Stimulated activated CD4-positive, alpha-beta T cell treated with anti-CD3 and anti-CD28 coated beads, TNF-alpha, amount 100 ng/mL, for 48 hours (primary cell): ENCODE results near the gene ZSWIM2.
"Not testable (repeated sequence)": the region's sequence is repeated elsewhere in the genome, so short reads cannot be mapped to it uniquely, and the experiment has no call there.

Experiments used
- DNase-seq, 3 donors: peaks; one replicate each; pipeline ENCODE4 v3.0.0-alpha.2; 2020; ENCODE audit warnings: low read depth in 3 of 3

ZSWIM2 gene, protein sequence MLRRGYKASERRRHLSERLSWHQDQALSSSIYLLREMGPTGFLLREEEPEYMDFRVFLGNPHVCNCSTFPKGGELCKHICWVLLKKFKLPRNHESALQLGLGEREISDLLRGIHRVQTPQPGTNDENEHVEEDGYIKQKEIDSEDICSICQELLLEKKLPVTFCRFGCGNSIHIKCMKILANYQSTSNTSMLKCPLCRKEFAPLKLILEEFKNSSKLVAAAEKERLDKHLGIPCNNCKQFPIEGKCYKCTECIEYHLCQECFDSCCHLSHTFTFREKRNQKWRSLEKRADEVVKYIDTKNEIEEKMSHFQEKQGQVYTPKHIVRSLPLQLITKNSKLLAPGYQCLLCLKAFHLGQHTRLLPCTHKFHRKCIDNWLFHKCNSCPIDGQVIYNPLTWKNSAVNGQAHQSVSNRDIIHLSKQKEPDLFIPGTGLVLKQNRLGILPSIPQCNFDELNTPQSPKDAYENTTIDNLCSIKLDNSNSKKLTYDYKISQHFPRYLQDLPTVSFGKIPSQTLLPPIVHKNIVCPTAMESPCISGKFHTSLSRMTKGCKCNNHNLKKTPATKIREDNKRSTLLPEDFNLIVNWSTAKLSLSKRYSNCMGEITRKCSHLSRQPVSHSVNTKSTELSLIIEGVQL

DNA sequence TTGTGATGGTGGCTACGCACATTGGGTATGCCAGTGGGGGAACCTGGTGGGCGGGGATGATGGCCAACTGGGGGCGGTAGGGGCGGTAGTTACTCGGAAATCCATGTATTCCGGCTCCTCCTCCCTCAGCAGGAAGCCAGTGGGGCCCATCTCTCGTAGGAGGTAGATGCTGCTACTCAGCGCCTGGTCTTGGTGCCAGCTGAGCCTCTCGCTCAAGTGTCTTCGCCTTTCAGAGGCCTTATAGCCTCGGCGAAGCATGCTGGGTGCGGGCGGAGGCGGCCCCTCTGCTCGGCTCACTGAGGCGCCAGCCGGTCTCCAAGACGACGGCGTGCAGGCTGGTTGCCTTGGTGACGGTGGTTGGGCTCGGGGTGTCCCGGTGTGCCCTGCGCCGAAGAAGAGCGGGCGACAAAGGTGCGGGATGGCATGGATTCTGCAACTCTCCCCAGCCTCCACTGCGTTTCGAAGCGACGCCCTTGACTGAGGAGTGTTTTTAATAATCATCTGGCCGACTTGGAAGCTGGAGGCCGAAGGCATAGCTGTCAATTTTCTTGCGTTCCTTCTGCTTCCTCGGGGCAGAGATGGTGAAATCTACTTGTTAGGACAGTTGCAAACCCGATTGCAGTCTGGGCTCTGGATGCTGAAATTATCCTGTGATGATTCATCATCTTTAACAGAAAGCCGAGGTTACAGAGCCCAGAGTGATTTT, at the start of gene ZSWIM2:
TSS of gene ZSWIM2 (minus strand) at position 298 of the 706 bp plus-strand sequence. CDS start at position 258, 40 bp downstream.
- peak in 2 of 3 donors; percentile 1 to 24 for DNase-seq

DNA sequence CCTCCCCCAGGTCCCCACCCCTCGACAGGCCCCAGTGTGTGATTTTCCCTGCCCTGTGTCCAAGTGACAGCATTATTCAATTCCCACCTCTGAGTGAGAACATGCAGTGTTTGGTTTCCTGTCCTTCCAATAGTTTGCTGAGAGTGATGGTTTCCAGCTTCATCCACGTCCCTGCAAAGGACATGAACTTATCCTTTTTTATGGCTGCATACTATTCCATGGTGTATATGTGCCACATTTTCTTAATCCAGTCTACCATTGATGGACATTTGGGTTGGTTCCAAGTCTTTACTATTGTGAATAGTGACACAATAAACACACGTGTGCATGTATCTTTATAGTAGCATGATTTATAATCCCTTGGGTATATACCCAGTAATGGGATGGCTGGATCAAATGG, 47.2 kb upstream of the ZSWIM2 start:
- not testable (repeated sequence) for DNase-seq

DNA sequence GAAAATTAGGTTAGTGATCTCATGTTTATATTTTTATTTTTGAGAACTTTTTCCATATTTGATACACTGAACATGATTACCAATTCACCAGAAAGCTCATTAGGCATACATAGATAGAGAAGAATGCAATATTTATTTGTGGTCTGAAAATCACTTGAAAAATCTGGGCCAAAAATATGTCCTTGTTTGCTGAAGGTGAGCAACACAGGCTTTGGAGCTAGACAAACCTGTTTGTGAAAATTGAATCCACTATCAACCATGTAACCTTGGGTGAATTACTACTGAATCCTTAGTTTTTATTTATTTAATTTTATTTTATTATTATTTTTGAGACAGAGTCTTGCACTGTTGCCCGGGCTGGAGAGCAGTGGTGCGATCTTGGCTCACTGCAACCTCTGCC, 46.5 kb upstream of the ZSWIM2 start:
- DNase-seq = no peak

DNA sequence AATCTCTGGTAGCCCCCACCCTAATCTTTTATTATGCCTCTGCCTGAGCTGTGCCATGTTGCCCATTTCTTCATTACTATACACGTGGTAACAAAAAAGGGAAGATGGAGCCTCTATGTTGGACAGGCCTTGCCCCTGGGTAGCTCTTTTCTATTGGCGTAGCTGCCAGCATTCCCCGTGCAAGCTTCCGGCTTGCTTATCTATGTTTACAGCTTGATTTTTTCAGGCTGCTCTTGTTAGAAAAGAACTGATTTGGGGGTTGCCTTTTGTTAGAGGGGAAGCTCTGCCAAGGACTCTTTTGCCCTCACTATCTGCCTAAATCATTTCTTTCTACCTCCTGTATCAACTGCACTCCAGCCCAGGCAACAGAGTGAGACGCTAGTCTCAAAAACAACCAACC, 45.5 kb upstream of the ZSWIM2 start:
- no peak for DNase-seq

DNA sequence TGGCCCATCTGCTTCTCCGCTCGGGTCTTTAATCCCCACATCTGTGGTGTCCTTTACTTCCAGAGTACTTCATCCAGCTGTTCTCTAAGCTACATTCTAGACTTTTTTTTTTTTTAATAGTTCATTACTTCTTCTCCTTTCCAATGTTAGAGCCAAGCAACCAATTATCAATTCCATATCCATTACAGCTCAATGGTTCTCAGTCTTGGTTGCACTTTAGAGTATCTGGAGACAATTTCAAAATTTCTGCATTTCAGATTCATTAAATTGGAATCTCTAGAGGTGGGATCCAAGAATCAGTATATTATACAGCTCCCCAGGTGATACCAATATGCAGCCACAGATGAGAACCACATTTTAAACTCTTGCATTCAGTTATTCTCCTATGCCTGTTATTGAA, 43.9 kb upstream of the ZSWIM2 start:
- no peak for DNase-seq

DNA sequence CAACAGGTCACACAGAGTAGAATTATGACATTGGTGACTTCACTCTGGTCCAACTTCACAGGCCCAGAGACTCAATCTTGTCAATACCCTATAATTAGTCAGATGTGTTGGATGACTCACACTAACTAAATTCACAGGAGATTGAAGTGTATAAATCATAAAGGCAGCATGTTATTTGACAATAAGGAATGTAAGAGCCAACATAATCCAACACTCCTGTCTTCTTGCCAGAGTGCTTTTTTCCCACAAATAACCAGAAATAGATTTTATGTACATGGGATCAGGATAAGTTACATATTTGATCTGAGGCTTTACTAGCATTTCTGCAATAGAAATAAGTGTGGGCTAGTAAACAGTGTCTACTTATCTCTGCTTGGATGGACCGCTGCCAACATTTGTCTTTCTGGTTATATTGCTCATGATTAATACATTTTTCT, 42.2 kb upstream of the ZSWIM2 start:
- DNase-seq = no peak

DNA sequence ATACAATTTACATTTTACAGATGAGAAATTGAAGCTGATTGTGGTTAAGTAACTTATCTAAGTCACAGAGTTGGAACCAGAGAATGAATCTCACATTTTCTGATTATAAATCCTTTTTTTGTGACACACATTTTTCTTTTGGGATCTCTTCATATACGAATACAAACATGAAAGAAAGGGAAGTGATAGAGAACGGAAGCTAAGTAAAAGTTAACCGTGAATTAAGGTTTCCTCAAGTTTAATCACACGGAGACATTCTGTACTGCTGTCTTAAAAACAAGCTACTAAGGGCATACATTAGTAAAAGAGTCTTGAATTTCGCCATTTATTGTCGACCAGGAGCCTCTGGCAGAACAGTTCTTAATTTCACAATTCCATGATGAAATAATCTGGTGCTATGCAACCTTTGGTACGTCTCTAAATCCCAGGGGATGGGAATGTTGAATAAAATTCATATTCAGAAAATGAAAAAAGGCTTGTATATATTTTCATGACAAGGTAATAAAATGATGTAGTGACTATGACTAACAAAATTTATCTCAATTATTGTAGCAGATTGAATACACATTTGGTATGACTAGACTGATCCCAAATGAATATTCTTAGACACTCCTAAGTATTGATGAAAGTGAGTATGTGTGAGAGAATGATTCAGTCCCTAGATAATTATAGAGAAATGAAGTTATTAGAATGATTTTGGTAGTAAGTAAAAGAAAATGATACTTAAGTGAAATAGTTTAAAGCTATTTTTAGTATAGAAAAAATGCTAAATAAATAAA, 40.3 kb upstream of the ZSWIM2 start:
- DNase-seq = no peak

DNA sequence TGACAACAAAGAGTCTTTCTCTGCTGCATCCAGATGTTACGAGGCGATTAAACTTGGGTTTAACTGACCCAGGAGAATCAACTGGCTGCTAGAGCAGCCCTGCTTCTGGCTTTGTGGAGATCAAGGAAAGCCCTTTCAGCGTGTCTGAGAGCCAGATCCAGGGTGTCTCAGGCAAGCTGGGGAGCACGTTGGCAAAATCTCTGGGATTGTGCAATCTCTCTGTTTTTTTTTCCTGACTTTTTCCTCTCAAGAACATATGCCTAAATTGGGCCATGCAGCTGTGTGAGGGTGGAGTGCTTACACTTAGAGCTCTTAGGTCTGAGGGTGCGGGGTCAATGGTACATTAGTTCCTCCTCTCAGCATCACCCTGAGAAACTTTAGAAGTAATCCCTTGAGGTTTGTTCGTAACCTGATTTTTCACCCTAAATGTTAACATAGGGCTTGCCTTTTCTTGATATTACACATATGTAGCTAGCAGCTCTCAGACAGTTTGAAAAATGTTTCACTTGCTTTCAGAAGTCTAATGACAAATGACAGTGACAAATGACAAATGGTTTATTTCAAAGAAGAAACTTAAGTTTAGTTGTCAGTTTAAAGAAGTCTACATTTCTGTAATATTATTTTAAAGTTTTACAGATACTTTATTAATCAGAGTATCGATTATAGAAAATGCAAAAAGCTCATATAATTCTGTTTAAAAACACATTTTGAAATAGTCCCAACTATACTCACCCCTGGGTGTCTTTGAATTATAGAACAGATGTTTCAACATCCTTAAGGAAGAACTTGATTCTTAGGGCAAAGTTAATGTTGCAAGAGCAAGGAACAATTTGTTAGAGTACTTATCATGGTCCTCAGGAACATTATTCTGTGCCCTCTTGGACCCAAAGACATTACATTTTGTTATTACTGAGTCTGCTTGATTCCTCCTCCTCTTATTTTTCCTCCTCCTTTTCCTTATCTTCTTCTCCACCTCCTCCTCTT, 38.4 kb upstream of the ZSWIM2 start:
- DNase-seq = no peak

DNA sequence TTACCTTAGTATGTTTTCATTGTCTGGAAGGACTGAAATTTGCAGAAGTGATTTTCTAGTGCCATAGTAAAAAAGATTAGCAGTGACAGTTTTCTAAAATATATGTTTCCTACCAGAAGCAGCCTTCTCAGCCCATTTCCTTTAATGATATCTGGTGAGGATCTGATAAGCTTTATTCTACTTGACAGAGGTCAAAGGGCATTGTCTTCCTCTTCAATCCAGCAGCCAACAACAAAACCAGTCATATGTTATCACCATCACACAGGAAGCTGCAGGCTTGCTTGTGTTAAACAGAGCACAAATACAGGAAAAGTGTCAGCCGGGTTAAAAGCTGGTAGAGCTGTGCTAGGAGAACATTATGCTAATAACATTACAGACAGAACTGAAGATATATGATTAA, 35.6 kb upstream of the ZSWIM2 start:
- no peak for DNase-seq

DNA sequence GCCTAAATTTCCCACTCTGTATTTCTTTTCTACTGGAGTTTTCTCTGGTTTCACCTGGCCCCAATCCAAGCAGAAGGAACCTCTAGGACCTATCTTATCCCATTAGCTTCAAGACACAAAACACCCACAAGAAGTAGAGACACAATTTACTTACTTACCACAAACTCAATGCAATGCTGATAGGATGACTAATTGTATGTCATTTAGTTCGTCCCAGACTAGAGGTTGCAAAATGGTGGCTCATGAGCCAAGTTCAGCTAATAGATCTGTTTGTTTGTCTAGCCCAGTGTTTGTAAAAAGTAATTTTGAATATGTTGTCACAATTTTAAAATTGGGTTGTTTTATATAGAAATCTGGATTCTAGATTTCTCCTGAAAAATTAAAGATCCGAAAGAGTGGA, 34.7 kb upstream of the ZSWIM2 start:
- DNase-seq = no peak

DNA sequence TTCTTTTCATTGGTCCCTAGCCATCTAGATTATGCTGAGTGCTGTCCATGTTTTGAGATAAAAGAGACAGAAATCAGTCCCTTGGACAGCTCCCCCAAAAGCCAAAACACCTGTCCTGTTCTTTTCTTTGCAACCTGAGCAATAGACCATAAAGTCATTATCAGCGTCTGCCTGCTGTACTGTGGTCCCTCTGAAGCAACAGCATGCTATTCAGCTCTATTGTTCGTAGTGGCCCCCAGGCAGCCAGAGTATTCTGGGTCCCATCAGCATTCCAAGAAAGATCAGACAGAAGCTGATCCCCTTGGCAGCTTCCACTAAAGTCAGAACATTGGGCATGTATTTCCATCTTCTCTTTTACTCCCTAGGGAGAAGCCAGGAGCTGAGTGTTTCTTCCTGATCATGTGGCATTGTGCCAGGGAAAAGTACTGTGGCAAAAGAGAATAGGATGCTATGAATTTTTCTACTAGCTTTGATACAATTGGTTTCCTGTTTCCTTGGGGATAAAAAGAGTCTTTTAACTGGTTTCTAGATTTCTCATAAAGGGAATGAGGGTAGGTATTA, 33.6 kb upstream of the ZSWIM2 start:
- DNase-seq = no peak

DNA sequence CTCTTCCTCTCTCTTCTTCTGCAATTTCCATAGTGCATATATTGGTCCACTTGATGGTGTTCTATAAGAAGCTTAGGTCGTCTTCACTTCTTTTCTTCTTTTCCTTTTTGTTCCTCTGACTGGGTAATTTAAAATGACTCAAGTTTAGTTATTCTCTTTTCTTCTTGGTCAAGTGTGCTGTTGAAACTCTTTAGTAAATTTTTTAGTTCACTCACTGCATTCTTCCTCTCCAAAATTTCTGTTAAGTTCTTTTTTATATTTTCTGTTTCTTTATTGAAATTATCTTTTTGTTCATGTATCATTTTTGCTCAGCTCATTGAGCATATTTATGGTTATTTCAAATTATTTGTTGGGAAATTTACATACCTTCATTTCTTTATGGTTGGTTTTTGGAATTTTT, 32.7 kb upstream of the ZSWIM2 start:
- no peak for DNase-seq

DNA sequence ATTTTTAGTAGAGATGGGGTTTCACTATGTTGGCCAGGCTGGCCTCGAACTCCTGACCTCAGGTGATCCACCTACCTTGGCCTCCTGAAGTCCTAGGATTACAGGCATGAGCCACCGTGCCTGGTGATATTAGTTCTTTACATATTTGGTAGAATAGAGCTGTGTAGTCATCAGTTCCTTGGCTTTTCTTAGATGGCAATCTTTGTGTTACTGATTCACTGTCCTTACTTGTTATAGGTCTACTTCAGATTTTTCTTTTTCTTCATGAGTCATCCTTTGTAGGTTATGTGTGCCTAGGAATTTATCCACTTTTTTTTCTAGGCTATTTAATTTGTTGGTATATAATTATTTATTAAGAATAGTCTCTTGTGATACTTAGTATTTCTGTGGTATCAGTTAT, 30.3 kb upstream of the ZSWIM2 start:
- DNase-seq = no peak

DNA sequence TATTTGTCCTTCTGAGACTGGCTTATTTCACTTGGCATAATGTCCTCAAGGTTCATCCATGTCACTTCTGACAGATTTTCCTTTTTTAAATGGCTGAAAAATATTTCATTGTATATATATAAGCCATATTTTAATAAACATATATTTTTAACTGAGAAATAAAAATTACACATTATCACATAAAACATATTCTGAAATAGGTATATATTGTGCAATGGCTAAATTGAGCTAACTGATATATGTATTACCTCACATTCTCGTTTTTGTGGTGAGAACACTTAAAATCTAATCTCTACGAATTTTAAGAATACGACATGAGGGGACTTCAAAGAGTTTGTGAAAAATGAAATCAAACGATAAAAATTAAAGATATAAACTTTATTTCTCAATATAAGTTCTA, 25.7 kb upstream of the ZSWIM2 start:
- no peak for DNase-seq

DNA sequence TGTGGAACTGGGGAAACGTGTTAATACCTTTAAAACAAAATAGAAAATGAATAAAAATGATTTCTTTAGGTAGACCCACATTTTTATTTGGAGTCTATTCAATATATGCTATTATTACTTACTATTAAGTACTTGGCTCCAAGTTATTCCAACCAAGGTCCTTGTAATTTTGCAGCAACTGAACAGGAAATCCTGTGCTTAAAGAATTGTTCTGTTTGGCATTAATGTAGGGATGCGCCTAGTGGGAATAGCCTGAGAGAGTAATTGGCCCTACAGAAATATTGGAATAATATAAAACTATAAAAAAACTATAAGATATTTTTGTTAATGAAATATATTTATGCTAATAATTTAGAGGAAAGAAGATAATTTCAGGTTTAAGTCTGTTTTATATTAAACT, 22.9 kb upstream of the ZSWIM2 start:
- DNase-seq = no peak

DNA sequence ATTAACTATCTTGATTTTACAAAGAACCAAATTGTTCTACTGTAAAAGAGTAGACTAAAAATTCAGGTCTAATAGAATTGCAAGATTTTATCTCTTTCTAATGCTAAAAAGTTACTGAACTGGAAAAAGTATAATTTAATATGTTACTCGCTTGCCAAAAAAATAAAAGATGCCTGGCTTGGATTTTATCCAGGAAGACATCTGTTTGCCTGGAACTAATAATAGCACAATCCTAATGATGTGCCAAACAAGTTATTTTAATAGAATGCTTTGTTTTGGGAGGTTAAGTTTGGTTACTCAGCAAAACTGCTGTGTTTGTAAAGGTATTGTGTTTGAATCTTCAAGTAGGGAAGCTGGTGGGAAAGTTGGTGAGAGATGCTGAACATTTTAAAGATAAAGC, 19.4 kb upstream of the ZSWIM2 start:
- DNase-seq = no peak

DNA sequence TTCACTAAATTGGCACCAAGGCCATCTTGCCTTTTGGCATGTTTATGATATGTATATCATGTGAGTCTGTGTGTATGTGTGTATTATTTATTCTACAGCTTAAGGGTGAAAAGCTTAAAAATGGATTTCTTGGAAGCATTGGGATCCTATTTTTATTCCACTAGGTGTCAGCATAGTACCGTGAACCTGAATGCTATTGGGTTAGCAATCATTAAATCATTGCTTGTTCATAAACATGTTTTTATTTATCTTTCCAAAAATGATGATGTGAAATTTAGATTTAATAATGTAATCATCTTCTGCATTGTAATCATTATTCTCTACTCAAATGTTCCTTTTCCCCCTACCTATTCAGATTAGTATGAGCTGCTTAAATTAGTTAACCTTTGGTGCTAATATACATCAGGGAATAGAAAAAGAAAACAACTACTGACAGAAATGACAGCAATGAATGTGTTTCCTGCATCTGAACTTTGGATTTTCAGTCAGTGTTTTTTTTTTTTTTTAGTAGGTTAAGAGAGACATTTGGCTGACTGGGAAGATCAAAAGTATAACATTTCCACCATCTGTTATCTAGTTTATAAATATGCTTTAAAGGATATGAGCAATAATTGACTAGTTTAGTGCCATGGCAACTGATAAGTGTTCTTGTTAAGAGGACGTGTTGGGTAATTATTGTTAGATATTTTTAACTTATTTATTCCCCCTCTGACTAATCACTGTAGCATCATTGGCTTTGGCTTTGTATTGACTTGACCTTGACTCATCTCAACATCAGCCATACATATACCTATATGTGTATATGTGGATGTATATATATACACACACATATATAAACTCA, 14.1 kb upstream of the ZSWIM2 start:
- DNase-seq = no peak

DNA sequence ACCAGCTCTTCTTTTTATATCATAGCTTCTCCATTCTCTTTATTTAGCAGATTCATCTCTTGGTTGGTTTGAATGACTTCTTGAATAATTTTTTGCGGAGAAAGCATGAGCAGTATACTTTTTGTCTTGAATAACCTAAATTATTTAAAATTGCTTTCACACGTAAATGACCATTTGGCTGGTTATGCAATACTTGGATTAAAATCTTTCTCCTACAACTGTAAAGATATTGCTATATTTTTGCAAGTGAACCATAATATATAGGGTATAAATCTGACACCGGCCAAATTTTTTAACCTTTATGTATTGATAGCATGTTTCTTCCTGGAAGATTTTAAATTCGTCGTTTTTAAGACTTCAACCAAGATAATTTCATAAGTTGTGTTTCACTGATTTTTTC, 6.2 kb upstream of the ZSWIM2 start:
- DNase-seq = no peak

DNA sequence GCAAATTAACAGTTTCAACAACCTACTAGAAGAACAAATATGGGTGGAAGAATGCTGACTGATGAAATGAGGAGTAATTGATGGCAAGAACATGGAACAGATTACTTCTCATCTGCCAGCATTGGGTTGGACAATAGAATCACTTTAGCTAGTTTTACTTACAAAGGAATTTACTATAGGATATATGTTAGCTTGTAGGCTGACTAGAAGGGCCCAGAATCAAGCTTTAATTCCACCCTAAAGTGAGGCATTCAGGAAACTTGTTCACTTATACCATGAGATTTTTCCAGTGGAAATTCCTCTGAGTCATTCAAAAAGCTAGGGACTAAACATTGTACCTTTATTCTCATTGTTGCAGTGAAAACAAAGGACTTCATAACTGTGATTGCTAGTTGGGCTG, 5.0 kb upstream of the ZSWIM2 start:
- no peak for DNase-seq

DNA sequence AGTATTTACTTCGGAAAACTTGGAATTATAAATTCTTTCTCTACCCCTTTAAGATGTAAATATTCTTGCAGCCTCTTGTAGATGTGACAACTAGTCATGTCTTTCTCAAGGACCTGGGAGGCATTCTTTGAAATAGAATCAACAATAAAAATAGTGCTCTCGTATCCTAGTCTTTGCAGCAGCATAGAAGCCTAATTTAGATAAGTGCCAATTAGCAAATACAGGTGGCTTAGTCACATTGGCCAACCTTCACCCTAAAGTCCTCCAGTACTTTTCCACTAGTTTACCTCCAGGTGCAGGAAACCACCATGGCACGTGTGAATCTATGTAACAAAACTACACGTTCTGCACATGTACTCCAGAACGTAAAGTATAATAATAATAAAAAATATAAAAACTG, 3.5 kb upstream of the ZSWIM2 start:
- no peak for DNase-seq
